ENCODE data around the gene EFCAB13. TPM values are rescaled to one million over a fixed set of nuclear protein-coding genes. Genes with fewer than 3 reads are reported as not detected.
"Not testable (repeated sequence)": the region's sequence is repeated elsewhere in the genome, so short reads cannot be mapped to it uniquely, and the experiment has no call there.

EFCAB13 gene
- total RNA-seq, 1 experiment from 2014 or later: 3.1 TPM

DNA sequence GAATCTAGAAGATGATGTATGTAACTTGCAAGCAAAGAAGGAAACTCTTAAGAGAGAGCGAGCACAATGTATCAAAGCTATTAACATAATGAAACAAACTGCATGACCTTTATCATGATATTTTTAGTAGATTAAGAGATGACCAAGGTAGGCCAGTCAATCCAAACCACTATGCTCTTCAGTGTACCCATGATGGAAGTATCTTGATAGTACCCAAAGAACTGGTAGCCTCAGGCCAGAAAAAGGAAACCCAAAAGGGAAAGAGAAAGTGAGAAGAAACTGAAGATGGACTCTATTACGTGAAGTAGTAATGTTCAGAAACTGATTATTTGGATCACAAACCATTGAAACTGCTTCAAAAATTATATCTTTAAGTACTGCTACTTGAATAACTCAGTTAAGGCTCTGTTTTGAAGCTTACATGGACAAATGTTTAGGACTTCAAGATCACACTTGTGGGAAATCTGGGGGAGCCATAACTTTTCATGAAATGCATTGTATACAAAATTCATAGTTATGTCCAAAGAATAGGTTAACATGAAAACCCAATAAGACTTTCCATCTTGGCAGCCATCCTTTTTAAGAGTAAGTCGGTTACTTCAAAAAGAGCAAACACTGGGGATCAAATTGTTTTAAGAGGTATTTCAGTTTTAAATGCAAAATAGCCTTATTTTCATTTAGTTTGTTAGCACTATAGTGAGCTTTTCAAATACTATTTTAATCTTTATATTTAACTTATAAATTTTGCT is 102.3 kb downstream of the EFCAB13 start:
- DNase-seq (ENCODE audit: low read depth): peak; percentile 7

DNA sequence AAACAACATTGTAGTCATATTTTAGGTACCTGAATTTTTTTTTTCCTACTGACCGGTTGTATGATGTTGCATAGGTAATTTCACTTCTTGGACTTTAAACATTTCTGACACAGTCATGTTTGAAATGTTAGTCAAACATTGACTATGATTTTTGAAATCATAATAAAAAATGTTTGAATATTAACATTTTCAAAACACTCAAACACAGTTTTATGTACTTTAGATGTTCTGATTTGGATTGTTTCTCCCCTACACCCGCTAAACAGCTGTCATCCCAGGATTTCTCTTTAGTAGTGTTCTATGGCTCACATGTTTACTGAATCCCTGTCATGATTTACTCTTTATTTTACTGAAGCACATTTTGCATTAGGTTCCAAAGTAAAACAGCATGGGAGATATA is 104.2 kb downstream of the EFCAB13 start:
- no peak for DNase-seq (ENCODE audit: low read depth)

DNA sequence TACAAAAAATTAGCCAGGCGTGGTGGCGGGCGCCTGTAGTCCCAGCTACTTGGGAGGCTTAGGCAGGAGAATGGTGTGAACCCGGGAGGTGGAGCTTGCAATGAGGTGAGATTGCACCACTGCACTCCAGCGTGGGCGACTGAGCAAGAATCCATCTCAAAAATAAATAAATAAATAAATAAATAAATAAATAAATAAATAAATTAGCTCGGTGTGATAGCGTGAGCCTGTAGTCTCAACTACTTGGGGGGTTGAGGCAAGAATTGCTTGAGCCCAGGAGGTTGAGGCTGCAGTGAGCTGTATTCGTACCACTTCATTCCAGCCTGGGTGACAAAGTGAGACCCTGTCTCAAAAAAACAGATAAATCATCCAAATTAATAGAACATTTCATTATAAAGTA is 108.5 kb downstream of the EFCAB13 start:
- DNase-seq (ENCODE audit: low read depth): not testable (repeated sequence)

DNA sequence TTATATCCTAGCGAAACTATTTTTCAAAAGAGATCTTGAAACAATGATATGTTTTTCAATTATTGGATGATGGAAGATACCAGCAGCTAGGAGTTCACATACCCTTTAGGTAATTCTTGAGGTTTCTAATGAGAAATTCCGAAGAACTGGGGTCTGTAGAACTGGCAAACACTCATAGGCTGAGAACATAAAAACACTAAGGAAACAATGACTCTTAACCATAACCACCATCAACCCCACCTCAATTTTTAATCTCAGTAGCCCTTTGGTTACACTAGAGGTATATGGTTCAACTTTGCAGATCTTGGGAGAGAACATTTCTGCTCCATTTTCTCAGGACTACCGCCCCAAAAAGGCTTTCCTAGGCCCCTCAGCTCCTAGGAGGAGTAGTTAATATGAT is 141.4 kb downstream of the EFCAB13 start:
- DNase-seq (ENCODE audit: low read depth): no peak

DNA sequence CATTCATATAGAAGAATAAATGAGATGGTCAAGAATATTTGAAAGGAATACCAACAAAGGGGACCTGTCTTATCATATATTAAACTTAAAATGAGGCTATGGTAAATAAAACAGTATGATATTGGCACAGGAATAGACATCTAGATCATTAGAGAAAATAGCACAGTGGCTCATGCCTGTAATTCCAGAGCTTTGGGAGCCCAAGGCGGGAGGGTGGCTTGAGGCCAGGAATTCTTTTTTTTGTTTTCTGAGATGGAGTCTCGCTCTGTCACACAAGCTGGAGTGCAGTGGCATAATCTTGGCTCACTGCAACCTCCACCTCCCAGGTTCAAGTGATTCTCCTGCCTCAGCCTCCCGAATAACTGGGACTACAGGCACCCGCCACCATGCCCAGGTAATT is 143.2 kb downstream of the EFCAB13 start:
- not testable (repeated sequence) for DNase-seq (ENCODE audit: low read depth)

DNA sequence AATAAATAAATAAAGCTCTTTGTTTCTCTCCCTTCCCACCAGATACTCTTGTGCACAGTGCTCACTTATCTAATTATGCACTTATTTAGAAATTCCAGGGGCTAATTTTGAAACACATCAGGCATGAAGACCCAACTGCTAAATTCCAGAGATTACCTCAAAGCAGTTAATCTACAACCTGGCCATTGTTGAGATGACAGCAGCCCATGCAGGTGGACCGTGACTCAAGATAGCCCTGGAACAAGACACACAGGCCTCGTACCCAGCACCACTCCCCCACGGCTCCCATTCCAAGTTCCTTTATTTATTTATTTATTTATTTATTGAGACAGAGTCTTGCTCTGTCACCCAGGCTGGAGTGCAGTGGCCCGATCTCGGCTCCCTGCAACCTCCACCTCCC is 147.1 kb downstream of the EFCAB13 start:
- no peak for DNase-seq (ENCODE audit: low read depth)

DNA sequence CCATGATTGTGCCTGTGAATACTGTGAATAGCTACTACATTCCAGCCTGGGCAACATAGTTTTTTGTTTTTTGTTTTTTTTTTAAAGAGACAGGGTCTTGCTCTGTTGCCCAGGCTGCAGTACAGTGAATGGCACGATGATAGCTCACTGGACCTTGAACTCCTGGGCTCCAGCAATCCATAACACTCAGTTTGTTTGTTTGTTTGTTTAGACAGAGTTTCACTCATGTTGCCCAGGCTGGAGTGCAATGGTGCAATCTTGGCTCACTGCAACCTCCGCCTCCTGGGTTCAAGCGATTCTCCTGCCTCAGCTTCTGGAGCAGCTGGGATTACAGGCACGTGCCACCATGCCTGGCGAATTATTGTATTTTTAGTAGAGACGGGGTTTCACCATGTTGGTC is 148.3 kb downstream of the EFCAB13 start:
- not testable (repeated sequence) for DNase-seq (ENCODE audit: low read depth)

Other genes starting within 250 kb of the EFCAB13 start
- gene CDC27, start 134.7 kb upstream of the EFCAB13 start, total RNA-seq (2014; rRNA removed; shearing (Covaris generic)): 68.1 and 90.9 TPM in 2 replicates
- not detected in 2 replicates for gene MYL4, start 114.6 kb upstream of the EFCAB13 start, total RNA-seq (2014; rRNA removed; shearing (Covaris generic))
- 0.94 and 3.1 TPM in 2 replicates for gene ITGB3, start 70.1 kb upstream of the EFCAB13 start, total RNA-seq (2014; rRNA removed; shearing (Covaris generic))
- 46.6 and 59.9 TPM in 2 replicates for gene NPEPPS, start 207.2 kb downstream of the EFCAB13 start, total RNA-seq (2014; rRNA removed; shearing (Covaris generic))